ENCODE measurements around the gene OR10P1.

Gene OR10P1

GRCh38 chr12:55652352-55652751, 15.7 kb downstream of the OR10P1 start:
- no peak for DNase-seq

DNA sequence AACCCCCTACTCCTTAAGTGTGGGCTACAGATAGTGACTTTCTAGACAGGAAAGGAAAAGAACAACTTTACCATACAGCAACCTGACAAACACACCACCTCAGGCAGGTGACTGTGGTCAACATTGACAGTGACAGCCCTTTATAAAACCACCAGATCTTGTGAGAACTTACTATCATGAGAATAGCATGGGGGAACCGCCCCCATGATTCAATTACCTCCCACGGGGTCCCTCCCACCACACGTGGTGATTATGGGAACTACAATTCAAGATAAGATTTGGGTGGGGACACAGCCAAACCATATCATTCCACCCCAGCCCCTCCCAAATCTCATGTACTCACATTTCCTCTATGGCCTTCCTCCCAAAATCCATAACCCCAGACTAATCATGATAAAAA, 16.3 kb downstream of the OR10P1 start:
- no peak for DNase-seq

DNA sequence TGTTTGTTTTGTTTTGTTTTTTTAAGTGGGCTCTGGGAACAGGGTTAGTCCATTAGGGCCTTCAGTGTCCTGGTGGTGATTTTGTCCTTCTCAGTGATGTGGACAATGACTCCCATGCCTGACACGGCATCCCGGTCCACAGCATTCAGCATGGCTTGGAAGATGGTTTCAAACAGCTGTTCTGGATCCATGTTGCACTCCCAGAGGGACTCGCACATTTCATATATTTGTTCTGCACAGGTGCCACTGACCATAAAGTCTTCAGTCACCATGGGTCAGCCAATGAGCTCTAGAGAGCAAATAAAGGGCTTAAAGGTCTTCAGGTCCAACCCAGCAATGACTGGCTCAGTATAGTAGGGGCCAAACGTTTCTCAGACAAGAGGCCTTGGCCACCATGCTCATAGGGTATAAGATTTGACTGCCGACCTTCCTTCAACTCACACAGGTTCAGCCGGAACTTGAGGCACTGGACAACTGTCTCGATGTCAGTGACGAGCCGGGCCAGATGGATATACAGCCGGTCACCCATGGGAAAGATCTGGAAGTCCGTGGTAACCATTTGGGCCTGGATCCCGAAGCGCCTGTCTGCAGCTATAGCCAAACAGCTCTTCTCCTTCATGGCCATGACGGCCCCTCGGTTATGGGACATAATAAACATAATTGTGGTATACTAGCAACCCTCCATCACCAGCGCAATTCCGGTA, 18.0 kb downstream of the OR10P1 start:
- DNase-seq: no peak

DNA sequence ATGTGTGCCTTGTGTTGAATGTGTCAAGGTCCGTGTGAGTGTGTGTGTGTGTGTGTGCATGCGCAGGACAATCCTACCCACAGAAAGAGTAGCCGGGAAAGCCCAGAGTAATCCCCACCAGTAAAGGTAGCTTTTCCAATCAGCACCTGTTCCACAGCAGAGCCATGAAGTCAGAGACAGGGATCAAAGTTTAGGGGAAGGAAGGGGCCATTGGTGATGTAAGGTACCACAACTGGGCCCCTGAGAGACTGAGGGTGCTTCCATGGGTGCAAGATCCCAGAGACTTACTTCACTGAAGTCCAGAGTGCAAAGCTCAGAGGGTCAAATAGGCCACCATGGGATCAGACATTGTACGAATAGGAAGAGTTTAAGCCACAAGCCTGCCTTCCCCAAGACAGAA, 20.5 kb downstream of the OR10P1 start:
- DNase-seq: no peak

DNA sequence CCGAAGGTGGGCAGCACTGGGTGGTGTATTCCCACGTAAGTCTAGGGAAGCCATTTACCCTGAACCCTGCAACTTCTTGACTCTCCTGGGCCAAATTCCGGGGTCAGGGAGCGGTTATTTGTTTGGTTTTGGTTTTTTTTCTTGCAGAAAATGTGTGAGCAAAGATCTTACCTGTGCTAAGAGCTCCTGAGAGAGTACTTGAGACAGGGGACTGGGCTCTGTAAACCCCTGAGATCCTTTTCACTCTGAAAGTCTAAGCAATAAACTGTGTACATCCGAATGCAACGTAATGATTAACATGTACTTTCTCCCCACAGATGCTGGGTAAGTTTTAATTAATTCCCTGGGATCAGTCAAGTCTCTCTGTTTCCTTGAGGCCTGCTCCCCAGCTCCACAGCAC, 21.5 kb downstream of the OR10P1 start:
- no peak for DNase-seq

DNA sequence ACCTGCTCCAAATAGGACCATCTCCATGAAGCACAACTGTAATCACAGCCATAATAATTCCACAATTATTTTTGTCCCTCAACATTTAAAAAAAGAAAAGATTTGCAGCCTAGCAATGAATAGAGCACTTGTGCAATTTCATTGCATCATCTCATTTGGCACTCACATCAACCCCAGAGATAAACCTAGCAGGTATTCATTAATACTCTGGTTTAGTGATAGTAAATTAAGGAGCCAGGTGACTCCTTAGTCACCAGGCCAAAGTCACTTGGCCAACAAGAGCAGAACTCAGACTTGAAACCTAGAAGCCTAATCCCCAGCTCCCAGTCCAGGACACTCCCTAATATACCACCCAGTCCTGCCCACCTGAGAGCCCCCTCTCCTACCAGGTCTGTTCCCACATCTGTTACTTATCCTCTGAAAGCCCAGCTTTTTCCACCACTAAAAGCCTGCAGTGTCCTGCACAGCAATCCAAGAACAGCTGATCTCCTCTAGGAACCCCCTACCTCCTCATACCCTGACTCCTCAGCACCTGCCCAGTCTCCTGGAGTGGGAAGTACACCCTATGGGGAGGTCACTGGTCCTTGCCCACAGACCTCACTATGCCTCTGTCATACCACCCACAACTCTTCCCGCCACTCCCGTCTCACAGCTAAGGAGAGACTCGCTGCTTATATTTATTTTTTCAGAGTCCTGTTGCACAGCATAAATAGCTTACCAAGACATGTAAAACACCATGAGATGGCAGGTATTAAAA, 22.1 kb downstream of the OR10P1 start:
- DNase-seq: no peak

DNA sequence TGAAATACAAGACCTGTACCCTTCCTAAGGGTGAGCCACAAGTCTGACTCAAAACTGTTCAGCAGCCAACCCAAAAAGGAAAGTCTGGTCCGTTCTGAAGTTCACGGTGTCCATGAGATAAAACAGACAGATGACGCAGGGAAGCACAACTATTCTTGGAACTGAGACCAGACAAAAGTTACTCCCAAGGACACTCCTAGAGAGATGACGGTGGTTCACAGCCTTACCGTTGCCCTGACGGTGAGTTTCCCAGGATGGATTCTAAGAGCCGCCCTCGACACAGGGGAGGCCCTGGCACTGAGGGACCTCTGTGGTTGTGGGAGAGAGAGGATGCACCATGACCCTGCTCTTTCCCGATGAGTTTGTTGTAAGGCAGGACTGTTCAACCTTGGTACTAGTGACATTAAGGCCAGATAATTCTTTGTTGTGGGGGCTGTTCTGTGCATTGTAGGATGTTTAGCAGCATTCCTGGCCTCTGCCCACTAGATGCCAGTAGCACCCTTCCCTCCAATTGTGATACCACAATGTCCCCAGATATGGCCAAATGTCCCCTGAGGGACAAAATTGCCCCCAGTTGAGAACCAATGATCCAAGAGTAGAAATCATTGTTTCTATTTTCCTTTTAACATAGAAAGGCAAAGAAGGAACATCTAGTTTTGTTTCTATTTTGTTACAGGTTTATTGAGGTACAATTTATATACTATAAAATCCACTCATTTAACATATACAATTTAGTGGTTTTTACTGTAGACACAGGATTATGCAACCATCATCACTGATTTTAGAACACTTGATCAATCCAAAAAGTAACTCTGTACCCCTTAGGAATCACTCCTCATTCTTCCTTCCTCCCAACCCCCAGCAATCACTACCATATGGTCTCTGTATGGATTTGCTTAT, 23.0 kb downstream of the OR10P1 start:
- no peak for DNase-seq

DNA sequence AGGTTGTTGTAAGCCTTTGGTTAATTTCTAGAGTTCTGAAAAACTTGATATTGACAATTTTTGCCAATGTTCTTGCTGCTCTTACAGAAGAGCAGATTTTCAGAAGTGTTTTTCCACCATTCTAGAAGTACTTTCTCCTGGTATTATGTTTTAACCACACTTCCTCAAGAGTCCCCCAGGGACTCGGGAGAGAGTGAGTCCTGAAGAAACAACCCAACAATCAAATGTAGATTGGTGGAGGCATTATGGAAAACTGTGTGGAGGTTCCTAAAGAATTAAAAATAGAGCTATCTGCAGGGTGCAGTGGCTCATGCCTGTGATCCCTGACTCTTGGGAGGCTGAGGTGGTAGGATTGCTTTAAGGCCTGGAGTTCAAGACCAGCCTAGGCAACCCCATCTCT, 26.7 kb downstream of the OR10P1 start:
- no peak for DNase-seq

- DNase-seq: no peak
Observed at GRCh38 chr12:55664826-55665225, 28.1 kb downstream of the OR10P1 start.

- DNase-seq: no peak
Observed at GRCh38 chr12:55666508-55666907, 29.8 kb downstream of the OR10P1 start.

DNA sequence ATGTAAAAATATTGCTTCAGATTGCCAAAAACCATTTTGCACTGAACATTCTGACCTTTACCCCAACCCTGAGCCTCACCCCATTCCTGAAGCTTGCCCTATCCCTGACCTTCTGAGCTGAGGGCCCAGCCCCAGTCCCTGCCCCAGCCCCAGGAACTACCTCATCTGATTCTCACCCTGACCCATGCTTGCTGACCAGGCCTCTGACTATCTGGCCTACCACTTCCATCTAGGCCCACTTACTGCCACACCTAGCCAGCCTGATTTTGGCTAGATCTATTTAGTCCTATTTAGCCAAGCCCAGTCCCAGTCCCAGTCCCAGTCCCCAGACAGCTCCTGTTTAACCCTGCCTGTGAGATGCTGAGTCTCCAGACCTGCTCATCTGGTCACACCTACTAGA, 33.6 kb downstream of the OR10P1 start:
- DNase-seq: no peak

- no peak for DNase-seq
Observed at GRCh38 chr12:55671746-55672145, 35.1 kb downstream of the OR10P1 start.

- DNase-seq: no peak
Observed at GRCh38 chr12:55673638-55674037, 36.9 kb downstream of the OR10P1 start.

- no peak for DNase-seq
Observed at GRCh38 chr12:55675666-55676065, 39.0 kb downstream of the OR10P1 start.

GRCh38 chr12:55676707-55677106, 40.0 kb downstream of the OR10P1 start:
- DNase-seq: no peak

GRCh38 chr12:55679691-55680090, 43.0 kb downstream of the OR10P1 start:
- no peak for DNase-seq

DNA sequence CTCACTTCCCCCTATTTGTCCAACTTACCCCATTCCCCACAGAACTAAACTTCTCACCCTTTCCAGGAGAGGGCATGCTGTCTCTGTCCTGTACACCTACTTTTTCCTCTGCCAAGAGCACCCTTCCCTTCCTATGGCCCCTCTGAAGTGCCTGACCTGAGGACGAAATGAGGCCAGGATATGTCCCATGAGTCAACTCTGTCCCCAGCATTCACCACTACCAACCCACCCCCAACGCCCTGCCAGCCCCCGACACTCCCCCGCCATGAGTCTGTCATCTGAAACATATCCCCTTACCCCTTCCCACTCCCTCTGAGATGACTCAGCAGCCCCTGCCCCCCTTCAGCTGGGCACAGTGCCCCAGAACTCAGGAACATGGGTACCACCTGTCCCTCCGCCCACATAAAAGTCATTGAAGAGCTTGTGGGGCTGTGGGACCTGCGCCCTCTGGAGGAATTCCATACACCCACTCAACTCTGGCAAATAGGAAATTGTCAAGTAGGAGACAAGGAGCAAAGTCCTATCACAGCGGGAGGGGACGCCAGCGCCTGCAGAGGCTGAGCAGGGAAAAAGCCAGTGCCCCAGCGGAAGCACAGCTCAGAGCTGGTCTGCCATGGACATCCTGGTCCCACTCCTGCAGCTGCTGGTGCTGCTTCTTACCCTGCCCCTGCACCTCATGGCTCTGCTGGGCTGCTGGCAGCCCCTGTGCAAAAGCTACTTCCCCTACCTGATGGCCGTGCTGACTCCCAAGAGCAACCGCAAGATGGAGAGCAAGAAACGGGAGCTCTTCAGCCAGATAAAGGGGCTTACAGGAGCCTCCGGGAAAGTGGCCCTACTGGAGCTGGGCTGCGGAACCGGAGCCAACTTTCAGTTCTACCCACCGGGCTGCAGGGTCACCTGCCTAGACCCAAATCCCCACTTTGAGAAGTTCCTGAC, 44.7 kb downstream of the OR10P1 start:
- no peak for DNase-seq

- no peak for DNase-seq
Observed at GRCh38 chr12:55682087-55682796, 45.5 kb downstream of the OR10P1 start.

DNA sequence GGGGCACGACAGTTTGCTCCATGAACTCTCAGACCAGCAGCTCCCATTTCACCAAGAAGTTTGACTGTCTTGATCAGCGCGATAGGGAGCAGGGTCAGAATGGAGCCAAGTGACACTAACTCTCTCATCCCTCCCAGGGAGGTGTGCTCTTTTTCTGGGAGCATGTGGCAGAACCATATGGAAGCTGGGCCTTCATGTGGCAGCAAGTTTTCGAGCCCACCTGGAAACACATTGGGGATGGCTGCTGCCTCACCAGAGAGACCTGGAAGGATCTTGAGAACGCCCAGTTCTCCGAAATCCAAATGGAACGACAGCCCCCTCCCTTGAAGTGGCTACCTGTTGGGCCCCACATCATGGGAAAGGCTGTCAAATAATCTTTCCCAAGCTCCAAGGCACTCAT, 47.0 kb downstream of the OR10P1 start:
- DNase-seq: no peak

DNA sequence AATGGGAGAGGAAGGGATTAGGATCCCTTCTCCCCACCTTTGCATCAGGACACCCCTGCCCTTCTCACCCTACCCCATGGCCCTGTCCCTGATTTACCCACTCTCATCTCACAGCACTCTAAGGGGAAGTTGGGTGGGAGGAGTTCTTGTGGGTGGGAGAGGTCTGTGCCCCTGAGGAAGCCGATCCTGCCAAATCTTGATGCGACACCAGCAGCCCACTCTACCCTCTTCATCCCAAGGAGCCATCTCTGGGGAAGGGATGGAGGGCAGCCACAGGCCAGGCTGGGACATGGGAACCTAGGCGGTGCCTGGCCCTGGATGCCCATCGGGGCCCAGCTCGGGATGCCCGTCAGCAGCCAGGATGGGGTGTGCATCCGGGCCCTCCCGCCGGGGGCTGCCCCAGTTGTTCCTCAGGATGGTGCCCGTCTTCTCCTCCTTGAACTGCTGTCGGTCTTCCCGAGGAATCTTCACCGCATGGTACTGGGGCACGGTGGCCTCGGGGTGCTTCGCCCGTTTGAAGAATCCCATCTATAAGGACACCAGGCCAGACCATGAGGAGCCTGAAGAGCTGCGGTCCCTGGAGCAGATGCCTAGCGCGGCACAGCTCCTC, 48.2 kb downstream of the OR10P1 start:
- DNase-seq: no peak

- DNase-seq: no peak
Observed at GRCh38 chr12:55685671-55686070, 49.0 kb downstream of the OR10P1 start.

Data from activated gamma-delta T cell treated with Interleukin-2 at 50 U/mL for 16 hours (primary cell).